ENCODE data around the gene CDH12.
"Not testable (repeated sequence)": the region's sequence is repeated elsewhere in the genome, so short reads cannot be mapped to it uniquely, and the experiment has no call there.

Gene CDH12

DNA sequence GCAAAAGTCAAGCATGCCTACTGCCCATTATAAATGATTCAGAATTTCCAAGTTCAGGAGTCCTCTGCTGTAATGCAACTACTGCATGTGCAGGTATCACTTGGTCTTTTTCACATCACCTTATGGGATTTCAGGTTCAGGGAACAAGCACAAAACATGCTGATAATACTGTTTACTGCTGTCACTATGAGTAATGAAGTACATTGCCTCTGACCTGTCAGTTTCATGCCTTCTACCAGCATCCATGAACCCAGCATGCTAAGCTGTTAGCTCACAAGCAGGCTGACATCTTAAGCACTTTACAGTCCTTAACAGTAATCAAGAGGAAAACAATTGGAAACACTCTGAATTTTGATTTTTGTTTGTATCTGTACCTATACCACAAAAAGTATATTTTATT is 743.8 kb downstream of the CDH12 start:
- no peak for DNase-seq

- DNase-seq, result no peak
These were observed 744.6 kb downstream of the CDH12 start for GRCh38 chr5:22108545-22108944.

- DNase-seq, result no peak
These were observed 750.3 kb downstream of the CDH12 start for GRCh38 chr5:22102823-22103359.

- no peak for DNase-seq
These were observed 764.6 kb downstream of the CDH12 start for GRCh38 chr5:22088517-22088916.

GRCh38 chr5:22079566-22079965 is 773.6 kb downstream of the CDH12 start:
- no peak for DNase-seq

- DNase-seq, result no peak
These were observed 774.1 kb downstream of the CDH12 start for GRCh38 chr5:22079002-22079401.

- no peak for DNase-seq
These were observed 776.6 kb downstream of the CDH12 start for GRCh38 chr5:22076586-22076985.

- DNase-seq, result no peak
These were observed 782.9 kb downstream of the CDH12 start for GRCh38 chr5:22070186-22070728.

DNA sequence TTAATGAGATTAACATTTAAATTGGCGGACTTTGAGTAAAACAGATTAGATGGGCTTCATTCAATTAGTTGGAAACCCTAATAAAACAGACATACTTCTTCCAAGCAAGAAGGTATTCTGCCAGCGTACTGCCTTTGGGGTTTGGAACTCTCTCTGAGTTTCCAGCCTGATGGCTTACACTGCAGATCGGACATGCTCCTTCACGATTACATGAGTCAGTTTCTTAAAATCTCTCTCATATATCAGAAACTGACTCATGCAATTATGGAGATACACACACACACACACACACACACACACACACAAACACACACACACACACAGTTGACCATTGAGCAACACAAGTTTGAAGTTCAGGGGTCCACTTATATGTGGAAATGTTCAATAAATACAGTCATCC is 789.4 kb downstream of the CDH12 start:
- DNase-seq, result no peak

DNA sequence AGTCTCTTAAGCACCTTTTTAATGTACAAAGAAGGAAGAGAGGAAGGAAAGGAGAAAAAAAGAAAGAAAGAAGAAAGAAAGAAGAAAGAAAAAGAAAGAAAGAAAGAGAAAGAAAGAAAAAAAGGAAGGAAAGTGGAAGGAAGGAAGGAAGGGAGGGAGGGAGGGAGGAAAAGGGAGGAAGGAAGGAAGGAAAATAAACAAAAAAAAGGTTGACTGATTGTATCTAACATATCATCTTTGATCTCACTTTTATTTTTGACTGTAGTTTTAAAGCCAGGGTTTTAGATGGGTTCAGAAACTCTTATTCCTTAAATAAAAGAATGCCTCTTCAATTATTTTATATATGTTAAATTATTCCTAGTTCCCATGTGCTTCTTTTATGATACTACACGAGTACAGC is 794.5 kb downstream of the CDH12 start:
- DNase-seq, result no peak

DNA sequence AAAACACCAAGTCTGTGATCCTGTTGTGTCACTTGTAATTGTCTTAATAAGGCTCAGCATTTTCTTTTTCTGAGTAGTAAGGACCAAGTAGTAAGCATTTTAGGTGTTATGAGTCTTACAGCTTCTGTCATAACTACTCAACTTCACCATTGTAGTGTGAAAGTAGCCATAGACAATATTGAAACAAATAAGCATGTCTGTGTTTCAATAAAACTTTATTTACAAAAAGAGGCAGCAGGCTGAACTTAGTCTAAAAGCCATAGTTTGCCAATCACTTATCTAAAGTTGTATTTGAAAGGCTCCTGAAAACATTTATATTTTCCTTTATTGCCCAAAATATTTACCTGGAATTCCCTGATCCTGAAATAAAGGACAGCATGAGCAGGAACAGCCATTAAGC is 796.1 kb downstream of the CDH12 start:
- DNase-seq, result no peak

GRCh38 chr5:22056601-22057000 is 796.5 kb downstream of the CDH12 start:
- no peak for DNase-seq

DNA sequence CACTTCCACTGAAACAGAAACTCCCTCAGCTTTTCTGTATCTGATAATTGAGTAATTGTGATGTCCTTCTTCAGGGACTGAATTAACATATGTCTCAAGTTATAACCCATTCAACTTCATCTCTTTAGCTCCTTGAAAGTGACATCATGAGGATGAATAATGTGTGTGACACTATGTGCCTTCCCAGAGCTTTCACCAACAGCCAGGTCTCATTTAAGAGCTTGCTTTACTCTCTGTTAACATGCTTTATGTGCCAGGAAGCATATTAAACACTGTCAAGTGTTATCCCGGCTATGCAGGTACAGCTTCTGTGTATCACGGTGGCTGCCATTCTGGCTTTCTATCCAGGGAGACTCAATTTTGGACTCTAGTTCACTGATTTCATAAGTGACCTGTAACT is 799.9 kb downstream of the CDH12 start:
- DNase-seq, result no peak

DNA sequence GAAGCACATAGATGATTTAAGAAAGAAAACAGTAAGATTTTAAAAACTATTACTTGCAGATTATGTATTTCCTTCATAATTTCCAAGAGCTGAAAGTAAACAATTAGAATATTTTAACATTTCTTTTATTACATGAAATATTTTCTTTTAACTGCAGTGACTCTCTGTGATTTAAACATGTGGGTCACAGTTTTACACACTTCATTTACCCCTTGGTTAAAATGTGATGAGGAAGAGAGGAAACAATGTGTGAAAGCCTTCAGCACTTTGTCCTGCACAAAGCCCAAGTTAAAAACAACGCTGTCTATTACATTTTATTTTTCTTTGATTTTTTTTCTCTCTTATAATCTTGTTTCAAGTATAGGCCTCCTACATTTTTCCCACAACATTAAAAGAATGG is 801.3 kb downstream of the CDH12 start:
- DNase-seq, result no peak

DNA sequence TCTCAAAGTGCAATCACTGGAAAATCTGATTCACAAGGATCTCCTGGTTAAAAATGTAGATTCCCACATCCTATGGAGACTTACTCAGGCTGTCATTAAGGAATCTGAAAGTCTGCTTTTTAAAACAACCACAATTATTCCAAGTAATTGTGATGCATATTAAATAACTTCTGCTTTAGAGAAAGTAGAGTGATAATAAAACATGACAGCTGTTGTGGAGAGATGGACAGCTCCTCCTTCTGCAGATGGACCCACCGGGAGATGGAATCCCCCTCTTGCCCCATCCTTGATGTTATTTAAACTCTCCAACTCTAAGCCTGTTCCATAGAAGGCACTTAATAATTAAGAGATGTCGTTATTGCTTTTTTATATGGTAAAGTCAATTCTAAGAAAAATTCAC is 802.2 kb downstream of the CDH12 start:
- DNase-seq, result no peak

- DNase-seq, result no peak
These were observed 808.9 kb downstream of the CDH12 start for GRCh38 chr5:22044229-22044628.

GRCh38 chr5:22036061-22036460 is 817.1 kb downstream of the CDH12 start:
- DNase-seq, result no peak

DNA sequence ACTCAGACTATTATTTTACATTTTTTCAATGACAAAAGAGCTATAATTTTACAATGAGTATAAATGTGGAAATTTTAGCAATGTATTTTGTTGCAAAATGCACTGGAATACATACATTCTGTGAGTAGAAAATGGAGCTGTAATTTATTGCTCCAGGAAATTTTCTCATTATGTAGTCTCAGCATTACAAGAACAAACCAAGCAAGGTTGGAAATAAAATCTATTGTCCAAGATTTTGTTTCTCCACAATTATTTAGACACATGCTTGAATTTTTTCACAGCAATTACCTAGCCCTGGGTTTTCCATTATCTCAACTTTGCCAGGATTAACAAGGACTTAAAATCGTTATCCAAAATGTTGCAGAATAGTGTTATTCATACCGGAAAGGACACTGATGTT is 820.1 kb downstream of the CDH12 start:
- DNase-seq, result no peak

- DNase-seq, result no peak
These were observed 829.4 kb downstream of the CDH12 start for GRCh38 chr5:22023784-22024183.

DNA sequence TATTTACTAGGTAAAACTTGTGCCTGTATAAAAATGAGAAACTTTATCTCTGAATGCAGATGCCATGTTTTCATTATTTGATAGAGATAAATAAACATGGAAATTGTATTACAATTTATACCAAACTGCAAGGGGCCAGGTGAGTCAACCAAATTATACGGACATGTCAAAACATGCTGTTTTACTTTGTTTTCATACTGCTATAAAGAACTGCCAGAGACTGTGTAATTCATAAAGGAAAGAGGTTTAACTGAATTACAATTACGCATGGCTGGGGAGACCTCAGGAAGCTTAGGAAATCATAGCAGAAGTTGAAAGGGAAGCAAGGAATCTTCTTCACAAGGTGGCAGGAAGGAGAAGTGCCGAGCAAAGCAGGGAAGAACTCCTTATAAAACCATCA is 840.3 kb downstream of the CDH12 start:
- DNase-seq, result not testable (repeated sequence)

DNA sequence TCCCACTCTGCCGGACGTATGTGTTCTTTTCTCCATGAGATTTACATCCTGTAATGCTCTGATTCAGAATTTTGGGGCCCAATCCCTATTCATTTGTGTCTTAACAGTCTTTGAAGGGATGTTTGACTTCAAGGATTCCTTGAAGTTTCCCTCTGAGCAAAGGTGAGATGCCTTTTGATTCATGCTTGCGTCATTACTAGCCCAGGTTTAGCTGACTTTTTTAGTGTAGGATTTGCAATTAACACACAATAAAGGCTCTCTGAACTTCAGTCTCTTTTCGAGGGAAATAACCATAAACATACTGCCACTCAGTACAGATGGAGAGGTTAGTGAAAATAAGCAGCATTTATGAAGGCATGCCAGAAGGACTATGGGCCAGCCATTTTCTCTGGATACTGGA is 842.3 kb downstream of the CDH12 start:
- not testable (repeated sequence) for DNase-seq

DNA sequence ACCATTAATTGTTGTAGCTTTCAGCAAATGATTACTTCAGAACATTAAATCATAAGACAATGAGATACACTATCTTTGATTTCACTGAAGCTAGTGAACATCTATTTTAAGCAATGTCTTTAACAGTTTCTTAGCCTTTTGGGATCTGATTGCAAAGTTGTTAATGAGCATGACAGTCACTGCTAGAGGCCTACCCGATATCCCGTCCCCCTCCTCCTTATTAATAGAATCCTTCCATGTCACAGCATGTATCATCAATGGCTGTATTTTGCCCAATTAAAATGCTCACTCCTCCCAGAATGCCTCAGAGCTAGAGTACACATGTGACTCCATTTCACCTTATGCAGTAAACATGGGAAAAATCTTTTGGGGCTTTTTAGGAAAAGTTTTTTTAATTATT is 852.0 kb downstream of the CDH12 start:
- DNase-seq, result not testable (repeated sequence)

GRCh38 chr5:21985799-21986198 is 867.3 kb downstream of the CDH12 start:
- DNase-seq, result not testable (repeated sequence)

GRCh38 chr5:21951571-21951970 is 901.6 kb downstream of the CDH12 start:
- DNase-seq, result not testable (repeated sequence)

DNA sequence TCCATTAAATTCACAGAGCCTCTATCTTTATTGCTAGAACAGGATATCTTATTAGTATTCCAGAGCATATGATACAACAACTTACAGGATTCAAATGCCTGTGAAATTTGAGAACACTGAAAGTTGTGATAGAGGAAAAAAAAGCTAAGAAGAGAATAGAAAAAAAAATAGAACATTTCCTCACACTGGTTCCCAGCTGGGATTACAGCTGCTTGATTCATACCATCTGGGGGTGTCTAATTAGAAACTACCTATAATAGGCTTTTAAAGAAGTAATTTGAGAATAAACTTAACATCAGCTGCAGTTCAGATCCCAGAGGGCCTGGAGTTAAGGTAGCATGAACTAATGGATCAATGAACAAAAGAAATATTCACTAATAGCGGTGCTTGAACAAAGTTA is 922.0 kb downstream of the CDH12 start:
- no peak for DNase-seq

Data from activated CD4-positive, alpha-beta T cell treated with anti-CD3 and anti-CD28 coated beads, Interleukin-10, Interleukin-2, amounts not matched to agents 100 ng/mL and 50 ng/mL, durations not matched to agents 16 hours and 8 hours (primary cell).